ENCODE data around the gene ATP6V1F.

ATP6V1F gene, protein sequence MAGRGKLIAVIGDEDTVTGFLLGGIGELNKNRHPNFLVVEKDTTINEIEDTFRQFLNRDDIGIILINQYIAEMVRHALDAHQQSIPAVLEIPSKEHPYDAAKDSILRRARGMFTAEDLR

DNA sequence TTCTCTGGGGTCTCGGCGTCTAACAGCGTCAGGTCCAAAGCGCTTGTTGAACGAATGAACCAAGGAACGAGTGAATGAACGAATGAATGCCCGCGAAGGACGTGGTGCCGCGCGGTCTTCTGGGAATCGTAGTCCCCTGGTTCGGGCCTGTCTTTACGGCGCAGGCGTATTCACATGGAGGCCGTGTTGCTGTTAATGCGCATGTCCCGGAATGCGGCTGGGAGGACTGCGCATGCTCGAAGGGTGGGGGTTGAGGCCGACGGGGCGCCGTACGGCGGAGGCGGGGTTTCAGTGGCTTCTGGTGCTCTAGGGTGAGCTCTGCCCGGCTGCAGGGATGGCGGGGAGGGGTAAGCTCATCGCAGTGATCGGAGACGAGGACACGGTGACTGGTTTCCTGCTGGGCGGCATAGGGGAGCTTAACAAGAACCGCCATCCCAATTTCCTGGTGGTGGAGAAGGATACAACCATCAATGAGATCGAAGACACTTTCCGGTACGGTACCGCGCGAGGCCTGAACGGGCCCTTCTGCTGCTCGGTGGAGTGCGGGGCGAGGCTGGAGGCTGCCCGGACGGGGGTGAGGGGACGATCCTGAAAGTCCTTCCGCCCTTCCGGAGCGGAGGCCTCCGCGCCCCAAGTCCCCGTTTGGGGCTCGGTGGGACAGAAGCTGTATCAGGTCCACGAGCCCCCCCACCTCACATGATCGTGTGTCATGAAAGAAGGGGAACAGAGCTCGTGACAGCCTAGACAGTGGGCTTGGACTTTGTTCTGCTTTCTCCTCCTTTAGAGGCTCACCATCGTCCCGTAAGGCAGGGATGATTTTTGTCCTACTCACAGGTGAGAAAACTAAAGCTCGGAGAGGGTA is at the start of gene ATP6V1F:
TSS of gene ATP6V1F (plus strand) at position 286 of the 862 bp plus-strand sequence. CDS start at position 335, 49 bp downstream.
- peak; percentile 98 for DNase-seq (ENCODE audit: low read depth)

DNA sequence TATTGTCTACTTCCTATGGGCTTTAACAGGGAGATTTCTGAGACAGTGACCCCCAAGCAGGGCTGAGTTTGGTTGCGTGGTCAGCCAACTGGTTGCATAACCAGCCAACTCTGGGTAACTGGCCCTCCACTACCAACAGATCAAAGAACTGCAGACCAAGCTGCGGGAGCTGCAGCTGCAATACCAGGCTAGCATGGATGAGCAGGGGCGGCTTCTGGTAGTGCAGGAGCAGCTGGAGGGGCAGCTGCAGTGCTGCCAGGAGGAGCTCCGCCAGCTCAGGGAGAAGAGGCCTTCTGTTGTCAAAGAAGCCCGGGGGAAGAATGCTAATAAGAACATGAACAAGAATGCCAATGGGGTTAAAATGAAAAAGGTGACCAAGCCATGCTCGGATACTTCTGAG is 48.2 kb upstream of the ATP6V1F start:
- no peak for DNase-seq (ENCODE audit: low read depth)

DNA sequence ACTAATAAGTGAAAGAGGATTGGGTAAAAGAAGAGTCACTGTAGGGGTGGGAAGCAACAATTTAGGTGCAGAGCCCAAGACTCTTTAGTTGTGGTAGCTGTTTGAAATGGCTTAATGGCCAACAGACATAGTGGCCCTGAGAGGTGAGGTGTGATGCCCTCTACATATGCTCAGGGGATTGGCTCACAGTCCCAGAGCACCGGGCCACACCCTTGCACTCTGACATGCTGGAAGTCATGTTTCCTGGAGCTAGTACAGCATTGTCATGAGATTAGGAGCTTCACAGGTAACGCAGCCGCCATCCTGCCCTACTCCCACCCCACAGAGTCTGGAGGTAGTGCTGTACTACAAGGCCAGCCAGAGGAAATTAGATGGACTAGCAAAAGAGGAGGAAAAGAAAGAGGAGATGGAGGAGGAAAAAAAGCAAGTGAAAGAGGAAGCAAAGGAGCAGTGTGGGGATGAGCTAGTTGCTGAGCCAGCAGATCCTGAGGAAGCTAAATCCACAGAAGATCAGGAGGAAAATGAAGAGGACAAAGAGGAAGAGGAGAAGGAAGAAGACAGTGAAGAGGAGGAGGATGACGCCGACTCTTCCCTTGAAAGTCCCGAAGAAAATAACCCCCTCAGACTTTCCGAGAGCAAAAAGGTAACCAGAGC is 47.2 kb upstream of the ATP6V1F start:
- no peak for DNase-seq (ENCODE audit: low read depth)

DNA sequence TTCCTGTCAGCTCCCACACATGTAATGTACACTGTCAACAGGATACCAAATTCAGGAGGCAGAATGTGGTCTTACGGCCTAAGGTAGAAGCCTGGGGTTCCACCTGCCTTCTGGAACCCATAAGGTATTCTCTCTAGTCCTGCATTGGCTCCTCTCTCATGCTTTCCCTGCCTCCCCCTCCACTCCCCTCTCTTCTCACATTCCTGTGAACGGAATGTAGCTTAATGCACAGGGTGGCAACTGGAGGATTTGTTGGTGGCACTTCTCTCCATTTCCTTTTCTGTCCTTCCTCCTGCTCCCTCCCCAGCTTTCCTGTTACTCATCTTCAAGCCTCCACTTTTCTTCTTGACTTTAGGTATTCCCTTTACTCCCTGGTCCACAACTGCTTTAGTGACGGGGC is 44.0 kb upstream of the ATP6V1F start:
- no peak for DNase-seq (ENCODE audit: low read depth)

DNA sequence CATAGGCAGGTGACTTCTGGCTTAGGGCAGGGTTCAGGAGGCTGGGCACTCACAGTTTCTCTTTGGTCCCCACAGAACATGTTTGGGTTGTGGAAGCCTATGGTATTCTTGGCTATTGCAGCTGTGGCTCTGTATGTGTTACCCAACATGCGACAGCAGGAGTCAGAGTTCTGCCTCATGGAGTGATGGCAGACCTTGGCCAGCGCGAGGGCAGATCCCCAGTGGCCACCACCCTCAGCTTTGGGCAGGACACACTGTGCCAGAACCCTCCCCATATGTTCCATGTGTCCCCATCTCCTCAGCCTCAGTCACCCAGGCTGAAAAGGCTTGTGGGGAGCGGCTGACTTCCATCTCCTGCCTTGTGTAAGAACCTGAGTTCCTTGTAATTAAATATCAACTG is 40.9 kb upstream of the ATP6V1F start:
- DNase-seq (ENCODE audit: low read depth): no peak

DNA sequence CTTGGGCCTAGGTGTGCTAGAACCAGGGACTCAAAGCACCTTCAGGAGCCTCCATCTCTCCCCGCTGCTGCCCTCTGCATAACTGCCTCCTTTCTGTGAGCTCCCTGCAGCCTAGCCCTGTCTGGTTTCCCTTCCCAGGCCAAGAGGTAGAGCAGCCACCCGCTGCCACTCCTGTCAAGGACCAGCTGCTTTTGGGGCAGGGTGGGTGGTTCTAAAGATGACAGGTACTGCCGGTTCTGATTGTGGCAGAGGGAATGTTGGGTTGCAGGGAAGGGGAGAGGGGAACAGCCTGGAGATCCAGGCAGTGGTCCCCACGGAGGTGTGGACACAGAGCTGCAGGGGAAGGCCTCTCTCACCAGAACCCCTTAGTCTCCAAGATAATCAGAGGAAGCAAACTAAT is 36.1 kb upstream of the ATP6V1F start:
- DNase-seq (ENCODE audit: low read depth): no peak

DNA sequence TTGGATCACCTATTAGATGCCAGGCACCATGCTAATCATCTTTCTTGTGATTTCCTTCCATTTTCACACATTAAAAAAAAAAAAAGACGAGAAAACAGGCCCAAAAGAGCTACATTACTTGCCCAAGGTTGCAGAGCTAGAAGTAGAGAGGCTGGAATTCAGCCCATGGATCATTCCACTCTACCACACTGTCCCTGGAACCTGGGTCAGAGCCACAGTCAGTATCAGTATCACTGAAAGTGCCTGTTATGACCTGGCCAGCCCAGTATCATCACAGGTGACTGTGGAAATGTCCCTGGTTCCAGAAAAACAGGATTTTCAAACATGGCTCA is 35.8 kb upstream of the ATP6V1F start:
- no peak for DNase-seq (ENCODE audit: low read depth)

DNA sequence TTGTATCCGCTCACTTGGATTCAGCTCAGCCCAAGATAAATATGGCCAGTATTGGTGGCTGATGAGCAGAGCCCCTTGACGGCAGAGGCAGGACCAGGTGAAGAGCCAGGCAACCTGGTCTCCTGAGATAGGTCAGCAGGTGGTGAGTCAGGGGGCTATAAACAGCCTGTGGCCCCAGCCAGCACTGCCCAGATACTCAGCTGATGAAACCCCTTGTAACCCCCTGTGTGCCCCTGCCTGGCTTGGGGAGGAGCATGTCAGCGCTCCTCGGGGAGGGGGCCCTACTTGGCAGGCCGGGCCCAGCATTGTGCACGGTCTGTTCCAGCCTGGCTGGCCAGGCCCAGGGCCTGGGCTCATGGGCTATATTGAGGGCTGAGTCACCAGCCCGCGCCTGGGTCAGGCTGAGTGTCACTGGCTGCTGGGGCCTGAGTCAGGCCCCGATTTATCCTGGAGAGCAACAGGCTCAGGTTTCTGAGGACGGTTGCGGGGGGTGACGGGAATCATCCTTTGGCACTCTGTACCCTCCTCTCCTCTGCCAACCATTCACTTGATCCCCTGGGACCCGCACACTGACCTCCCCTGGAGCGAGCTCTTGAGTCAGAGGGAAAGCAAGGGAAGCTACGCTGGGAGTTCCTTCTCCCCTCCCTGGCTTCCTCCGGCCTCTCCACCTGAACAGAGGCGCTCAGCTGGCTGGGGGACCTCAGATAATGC is 35.3 kb upstream of the ATP6V1F start:
- DNase-seq (ENCODE audit: low read depth): no peak

DNA sequence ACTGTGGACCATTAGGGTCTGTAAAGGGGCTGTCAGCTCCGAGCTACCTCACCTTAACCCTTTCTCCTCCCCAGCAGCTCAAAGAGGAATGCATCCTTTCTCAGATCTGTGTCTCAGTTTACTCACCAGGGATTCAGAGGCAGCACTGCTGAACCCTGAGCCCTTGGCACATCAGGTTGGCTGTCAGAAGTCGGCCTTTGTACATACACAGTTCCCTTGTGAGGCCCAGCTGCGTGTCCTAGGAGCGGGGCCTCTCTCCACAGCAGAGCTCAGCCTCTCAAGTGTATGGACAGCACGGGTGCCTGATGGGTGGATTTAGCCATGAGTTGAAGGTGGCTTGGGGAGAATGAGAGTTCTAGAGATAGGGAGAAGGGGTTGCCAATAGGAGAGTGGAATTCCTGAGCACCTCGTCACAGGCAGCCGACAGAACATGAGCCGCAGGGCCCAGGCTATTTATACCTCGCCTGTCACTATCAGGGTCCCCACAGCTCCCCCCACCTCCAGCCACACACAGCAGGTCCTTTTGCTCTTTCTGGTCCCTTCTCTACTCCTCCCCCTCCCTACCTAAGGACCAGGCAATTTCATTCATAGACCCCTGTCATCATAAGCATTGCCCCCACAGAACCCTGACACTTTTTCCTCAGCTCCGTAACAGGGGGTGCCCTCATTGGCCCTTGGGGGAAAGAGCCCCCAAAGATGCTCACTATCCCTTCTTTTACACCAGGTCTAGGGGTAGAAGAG is 34.5 kb upstream of the ATP6V1F start:
- DNase-seq (ENCODE audit: low read depth): no peak

DNA sequence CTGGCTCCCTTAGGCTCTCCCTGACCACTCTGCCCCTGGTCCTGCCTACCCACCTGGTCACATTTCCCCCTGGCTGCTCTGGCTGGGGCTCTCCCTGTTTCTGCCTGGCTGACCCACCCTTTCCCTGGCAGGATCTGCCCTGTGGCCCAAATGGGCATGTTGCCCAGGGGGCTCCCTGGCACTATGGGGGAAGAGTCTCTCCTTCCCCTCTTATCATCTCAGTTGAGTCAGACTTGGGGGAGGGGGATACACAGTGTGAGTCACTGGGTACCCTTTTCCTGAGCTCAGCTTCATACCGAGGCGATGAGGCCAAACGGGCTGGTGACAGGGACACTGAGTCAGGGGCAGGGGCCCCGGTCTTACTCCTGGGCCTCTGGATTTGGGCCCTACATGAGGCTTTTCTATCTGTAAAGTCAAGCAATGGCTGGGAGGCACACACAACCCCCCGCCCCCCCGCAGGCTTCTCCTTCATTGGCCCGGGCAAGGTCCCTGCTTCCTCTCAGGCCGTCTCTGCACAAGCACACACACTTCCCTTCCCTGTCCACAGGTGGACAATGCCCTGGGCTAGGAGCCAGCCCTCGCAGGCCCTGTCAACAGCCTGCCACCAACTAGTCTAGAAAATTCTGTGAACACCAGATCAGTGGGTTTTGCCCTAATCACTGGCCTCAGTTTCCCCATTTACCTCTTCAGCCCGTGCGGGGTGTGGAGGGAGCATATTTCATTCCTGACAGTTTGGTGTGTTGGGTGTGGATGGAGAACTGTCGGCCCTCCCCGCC is 33.1 kb upstream of the ATP6V1F start:
- DNase-seq (ENCODE audit: low read depth): no peak

DNA sequence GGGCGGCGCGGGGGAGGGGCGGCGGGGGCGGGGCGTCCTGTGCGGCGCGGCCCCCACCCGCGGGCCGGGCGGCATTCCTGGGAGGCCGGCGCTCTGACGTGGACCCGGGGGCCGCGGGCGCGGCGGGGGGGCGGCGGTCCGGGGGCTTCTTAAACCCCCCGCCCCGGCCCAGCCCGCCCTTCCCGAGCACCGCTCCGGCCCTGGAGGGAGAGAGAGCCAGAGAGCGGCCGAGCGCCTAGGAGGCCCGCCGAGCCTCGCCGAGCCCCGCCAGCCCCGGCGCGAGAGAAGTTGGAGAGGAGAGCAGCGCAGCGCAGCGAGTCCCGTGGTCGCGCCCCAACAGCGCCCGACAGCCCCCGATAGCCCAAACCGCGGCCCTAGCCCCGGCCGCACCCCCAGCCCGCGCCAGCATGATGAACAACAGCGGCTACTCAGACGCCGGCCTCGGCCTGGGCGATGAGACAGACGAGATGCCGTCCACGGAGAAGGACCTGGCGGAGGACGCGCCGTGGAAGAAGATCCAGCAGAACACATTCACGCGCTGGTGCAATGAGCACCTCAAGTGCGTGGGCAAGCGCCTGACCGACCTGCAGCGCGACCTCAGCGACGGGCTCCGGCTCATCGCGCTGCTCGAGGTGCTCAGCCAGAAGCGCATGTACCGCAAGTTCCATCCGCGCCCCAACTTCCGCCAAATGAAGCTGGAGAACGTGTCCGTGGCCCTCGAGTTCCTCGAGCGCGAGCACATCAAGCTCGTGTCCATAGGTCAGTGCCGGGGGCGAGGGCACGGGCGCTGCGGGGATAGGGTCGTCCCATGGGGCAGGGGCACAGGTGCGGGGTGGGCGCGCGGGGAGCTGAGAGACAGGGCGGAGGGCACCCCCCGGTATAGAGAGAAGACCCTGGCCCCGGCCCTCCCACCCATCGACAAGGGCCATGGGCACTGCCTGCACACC is 32.2 kb upstream of the ATP6V1F start, which contains the start of gene FLNC:
TSS of gene FLNC (plus strand) at position 176 of the 947 bp plus-strand sequence. CDS start at position 408, 232 bp downstream.
- DNase-seq (ENCODE audit: low read depth): no peak

DNA sequence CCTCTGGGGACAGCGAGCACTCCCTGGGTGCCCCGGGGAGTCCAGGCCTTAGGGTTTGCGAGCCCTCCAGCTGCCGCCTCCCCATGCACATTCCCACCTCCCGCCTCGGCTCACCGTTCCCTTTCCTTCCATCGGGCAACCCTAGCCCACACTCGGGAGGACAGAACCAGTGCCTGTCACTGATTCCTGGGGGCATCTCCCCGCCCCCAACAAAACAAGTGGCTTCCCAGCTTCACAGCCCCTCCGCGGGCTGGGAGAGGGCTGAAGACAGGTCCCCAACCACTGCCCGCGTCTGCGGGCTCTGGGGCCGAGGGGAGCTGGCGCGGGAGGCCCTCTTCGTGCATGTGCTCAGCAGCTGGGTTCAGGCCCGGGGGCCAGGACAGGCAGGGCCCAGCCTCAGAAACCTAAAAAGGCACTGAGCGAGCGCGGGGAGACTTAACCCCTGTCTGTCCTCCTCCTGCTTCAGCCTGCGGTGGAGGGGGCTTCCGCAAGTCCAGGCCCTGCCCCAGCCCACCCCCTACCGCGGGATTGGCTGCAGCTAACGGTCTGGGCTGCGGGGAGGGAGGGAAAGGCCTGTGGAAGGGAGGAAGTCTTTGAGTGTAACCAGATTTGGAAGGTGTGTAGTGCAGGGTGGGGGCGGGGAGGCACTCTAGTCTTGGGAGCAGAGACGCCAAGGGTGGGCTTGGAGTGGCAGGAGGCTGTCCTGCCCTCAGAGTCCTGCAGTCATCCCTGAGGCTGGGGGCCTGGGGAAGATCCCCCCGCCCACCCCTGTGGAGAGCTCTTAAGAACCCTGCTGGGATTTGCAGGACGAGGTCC is 31.3 kb upstream of the ATP6V1F start:
- no peak for DNase-seq (ENCODE audit: low read depth)

DNA sequence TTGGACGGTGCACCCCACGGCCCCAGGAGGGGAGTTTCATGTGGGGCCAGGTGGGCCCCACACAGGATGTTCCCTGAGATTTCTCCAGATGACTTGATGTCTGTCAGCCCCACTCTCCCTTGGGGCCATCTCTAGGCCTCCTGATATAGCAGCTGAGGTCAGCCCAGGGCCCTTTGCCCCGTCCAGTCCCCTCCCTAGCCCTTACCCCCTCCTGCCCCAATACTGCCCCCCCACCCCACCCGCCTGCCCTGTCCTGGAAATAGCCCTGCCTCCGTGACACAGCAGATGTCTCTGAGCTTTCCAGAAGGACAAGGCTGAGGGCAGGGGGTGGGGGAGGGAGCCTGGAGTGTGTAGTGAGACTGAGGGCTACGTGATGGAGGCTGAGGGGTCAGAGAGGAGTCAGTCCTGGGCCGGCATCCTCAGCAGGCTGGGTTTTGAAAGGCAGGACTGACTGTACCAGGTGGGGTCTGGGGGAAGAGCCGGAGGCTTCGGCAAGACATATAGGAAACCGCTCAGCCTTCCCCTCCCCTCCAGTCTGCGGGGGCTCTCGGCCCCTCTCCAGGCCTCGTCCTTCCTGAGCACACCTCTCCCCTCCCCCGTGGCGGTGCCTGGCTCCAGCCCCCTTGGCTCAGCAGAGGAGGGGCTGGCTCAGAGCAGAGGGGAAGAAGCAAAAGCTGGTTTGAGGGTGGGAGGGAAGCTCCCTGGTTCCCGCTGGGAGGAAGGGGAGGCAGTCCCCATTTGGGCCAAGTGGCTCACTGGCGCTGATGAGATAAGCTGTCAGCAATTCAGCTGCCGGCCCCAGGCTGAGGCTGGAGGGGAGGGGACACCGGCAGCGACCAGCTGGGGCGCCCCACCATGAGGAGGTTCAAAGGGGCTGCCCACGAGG is 30.4 kb upstream of the ATP6V1F start:
- no peak for DNase-seq (ENCODE audit: low read depth)

DNA sequence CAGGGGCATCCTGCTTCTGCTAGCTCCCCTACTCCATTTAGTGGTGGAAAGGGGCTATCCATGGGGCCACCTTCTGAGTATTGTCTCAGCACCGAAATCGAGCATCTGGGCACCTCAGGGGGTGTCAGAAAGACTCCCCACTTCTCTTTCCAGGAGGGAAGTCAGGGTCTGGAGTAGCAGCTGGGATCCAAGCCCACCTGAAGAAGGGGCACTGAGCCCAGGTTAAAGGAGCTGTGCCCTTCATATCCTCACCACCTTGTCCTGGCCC is 29.8 kb upstream of the ATP6V1F start:
- DNase-seq (ENCODE audit: low read depth): no peak

DNA sequence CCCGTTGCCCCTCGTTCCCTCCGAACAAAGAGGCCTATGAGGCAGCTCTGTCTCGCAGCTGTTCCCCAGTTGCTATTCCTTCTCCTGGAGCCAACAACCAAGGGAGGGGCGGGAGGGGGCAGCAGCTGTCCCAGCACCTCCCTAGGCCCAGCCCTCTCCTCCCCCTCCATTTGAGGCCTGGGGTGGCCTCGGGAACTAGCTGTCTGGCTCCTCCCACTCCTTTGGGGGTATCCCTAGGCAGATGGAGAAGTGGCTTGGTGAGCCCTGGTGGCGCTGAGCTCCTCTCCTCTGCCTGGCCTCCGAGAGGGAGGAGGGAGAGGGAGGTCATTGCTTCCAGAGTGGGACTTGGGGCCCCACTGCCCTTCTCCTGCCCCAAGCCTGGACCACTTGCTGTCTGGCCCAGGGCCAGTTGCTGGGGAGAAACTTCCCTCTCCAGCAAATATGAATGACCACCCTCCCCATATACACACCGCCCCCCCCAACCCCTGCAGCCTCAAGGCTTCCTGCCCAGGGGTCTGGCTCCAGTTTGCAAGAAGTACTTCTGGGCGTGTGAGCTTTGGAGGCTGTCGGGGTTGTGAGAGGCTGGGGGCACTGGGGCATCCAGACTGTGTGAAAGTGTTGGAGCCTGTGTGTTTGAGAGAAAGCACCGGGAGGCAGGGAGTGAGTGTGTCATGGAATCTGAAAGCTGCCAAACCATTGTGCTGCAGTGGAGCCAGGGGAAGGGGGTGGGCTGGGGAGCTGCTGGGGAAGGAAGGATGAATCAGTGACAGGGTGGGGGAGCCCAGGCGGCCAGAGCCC is 29.3 kb upstream of the ATP6V1F start:
- DNase-seq (ENCODE audit: low read depth): no peak

DNA sequence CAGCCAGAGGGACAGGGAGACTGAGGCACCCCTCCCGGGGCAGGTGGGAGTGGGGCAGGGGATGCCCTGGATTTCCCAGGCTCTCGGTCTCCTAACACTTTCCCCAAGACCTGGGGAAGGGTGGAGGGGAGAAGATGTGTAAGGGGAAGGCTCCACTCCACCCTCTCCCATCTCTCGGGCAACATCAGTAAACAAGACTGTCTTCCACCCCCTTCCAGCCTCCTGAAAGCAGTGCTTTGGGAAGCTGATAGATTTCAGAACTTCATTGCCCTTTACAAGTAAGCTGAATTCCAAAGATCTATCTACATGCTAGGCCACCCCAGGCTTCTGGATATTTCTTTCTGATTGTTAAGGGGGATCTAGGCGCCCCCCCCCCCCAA is 28.7 kb upstream of the ATP6V1F start:
- no peak for DNase-seq (ENCODE audit: low read depth)

DNA sequence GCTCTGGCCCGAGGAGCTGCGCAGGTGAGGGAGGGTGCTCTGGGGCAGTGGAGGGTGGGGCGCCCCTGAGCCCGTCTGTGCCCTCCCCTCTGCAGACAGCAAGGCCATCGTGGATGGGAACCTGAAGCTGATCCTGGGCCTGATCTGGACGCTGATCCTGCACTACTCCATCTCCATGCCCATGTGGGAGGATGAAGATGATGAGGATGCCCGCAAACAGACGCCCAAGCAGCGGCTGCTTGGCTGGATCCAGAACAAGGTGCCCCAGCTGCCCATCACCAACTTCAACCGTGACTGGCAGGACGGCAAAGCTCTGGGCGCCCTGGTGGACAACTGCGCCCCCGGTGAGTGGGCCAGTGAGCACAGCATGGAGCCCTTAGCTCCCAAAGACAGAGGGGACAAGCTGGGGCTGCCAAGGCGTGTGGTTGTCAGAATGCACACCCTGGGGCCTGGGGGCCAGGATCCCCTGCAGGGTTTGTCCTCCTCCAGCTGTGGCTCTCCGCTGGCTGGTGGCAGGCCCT is 27.4 kb upstream of the ATP6V1F start:
- no peak for DNase-seq (ENCODE audit: low read depth)
